ENCODE measurements around the gene AFF3. TPM values are rescaled to one million over a fixed set of nuclear protein-coding genes. Genes with fewer than 3 reads are reported as not detected.
"Not testable (repeated sequence)": the region's sequence is repeated elsewhere in the genome, so short reads cannot be mapped to it uniquely, and the experiment has no call there.

The AFF3 gene
- total RNA-seq, 1 experiment from 2014 or later, result 0.07 TPM

DNA sequence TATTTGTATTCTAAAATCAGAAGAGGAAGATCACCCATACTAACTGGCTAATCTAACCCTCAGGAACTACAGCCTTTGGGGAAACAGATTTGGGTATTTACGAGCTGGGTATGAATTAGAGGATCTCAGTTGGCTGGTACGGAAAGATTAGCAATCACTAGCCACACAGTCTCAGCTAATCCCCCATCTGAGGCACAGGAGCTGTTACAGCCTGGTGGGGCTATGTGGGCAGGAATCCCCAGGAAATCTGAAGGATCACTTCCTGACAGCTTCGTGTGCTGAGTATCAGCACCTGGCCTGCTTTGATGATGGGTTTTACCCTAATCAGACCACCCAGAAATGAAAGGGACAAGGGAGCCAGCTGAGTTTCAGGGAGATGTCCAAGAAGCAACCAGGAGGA lies 206.3 kb downstream of the AFF3 start:
- DNase-seq, result no peak
- H3K4me3 ChIP-seq (ENCODE audit: insufficient read depth, low read depth, low read length), result no peak overlapping the region
- H3K27me3 ChIP-seq (ENCODE audit: control insufficient read depth, insufficient read depth, low read length), result no peaks in the 10 kb centered on the region
- no peaks in the 10 kb centered on the region for H3K36me3 ChIP-seq (replicated peaks; ENCODE audit: control insufficient read depth, insufficient read depth, low read length)

GRCh38 chr2:99935662-99936061 lies 206.7 kb downstream of the AFF3 start:
- H3K4me3 ChIP-seq (ENCODE audit: insufficient read depth, low read depth, low read length), result no peak overlapping the region
- DNase-seq, result no peak
- no peaks in the 10 kb centered on the region for H3K27me3 ChIP-seq (ENCODE audit: control insufficient read depth, insufficient read depth, low read length)
- no peaks in the 10 kb centered on the region for H3K36me3 ChIP-seq (replicated peaks; ENCODE audit: control insufficient read depth, insufficient read depth, low read length)

GRCh38 chr2:99933894-99934650 lies 208.3 kb downstream of the AFF3 start:
- no peak for DNase-seq
- Histone ChIP-seq H3K27me3 (ENCODE audit: control insufficient read depth, insufficient read depth, low read length) (no peaks in the 10 kb centered on the region), H3K36me3 (replicated peaks; ENCODE audit: control insufficient read depth, insufficient read depth, low read length) (no peaks in the 10 kb centered on the region), H3K4me3 (ENCODE audit: insufficient read depth, low read depth, low read length) (no peak overlapping the region)

DNA sequence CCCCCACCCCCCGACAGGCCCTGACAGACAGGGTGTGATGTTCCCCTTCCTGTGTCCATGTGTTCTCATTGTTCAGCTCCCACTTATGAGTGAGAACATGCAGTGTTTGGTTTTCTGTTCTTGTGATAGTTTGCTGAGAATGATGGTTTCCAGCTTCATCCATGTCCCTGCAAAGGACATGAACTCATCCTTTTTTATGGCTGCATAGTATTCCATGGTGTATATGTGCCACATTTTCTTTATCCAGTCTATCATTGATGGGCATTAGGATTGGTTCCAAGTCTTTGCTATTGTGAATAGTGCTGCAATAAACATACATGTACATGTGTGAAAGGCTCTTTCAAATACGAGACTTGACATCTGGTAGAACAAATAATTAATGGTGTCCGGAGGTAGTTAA lies 208.9 kb downstream of the AFF3 start:
- H3K27me3 ChIP-seq (ENCODE audit: control insufficient read depth, insufficient read depth, low read length); H3K4me3 ChIP-seq (ENCODE audit: insufficient read depth, low read depth, low read length); H3K36me3 ChIP-seq (replicated peaks; ENCODE audit: control insufficient read depth, insufficient read depth, low read length); DNase-seq: not testable (repeated sequence)

- Histone ChIP-seq H3K27me3 (ENCODE audit: control insufficient read depth, insufficient read depth, low read length) (no peaks in the 10 kb centered on the region), H3K36me3 (replicated peaks; ENCODE audit: control insufficient read depth, insufficient read depth, low read length) (no peaks in the 10 kb centered on the region), H3K4me3 (ENCODE audit: insufficient read depth, low read depth, low read length) (no peak overlapping the region)
- DNase-seq, result no peak
Observed at GRCh38 chr2:99928470-99929053, 213.8 kb downstream of the AFF3 start.

- not testable (repeated sequence) for H3K36me3 ChIP-seq (replicated peaks; ENCODE audit: control insufficient read depth, insufficient read depth, low read length); DNase-seq; H3K27me3 ChIP-seq (ENCODE audit: control insufficient read depth, insufficient read depth, low read length); H3K4me3 ChIP-seq (ENCODE audit: insufficient read depth, low read depth, low read length)
Observed at GRCh38 chr2:99927690-99928207, 214.6 kb downstream of the AFF3 start.

GRCh38 chr2:99926986-99927385 lies 215.4 kb downstream of the AFF3 start:
- no peak overlapping the region for H3K4me3 ChIP-seq (ENCODE audit: insufficient read depth, low read depth, low read length)
- DNase-seq, result no peak
- H3K27me3 ChIP-seq (ENCODE audit: control insufficient read depth, insufficient read depth, low read length), result no peaks in the 10 kb centered on the region
- no peaks in the 10 kb centered on the region for H3K36me3 ChIP-seq (replicated peaks; ENCODE audit: control insufficient read depth, insufficient read depth, low read length)

GRCh38 chr2:99925960-99926359 lies 216.4 kb downstream of the AFF3 start:
- Histone ChIP-seq H3K4me3 (ENCODE audit: insufficient read depth, low read depth, low read length) (no peak overlapping the region), H3K27me3 (ENCODE audit: control insufficient read depth, insufficient read depth, low read length) (no peaks in the 10 kb centered on the region), H3K36me3 (replicated peaks; ENCODE audit: control insufficient read depth, insufficient read depth, low read length) (no peaks in the 10 kb centered on the region)
- no peak for DNase-seq

GRCh38 chr2:99922664-99923063 lies 219.7 kb downstream of the AFF3 start:
- no peak for DNase-seq
- Histone ChIP-seq H3K36me3 (replicated peaks; ENCODE audit: control insufficient read depth, insufficient read depth, low read length) (no peaks in the 10 kb centered on the region), H3K4me3 (ENCODE audit: insufficient read depth, low read depth, low read length) (no peak overlapping the region), H3K27me3 (ENCODE audit: control insufficient read depth, insufficient read depth, low read length) (no peaks in the 10 kb centered on the region)

- H3K36me3 ChIP-seq (replicated peaks; ENCODE audit: control insufficient read depth, insufficient read depth, low read length), result no peaks in the 10 kb centered on the region
- DNase-seq, result no peak
- H3K27me3 ChIP-seq (ENCODE audit: control insufficient read depth, insufficient read depth, low read length), result no peaks in the 10 kb centered on the region
- no peak overlapping the region for H3K4me3 ChIP-seq (ENCODE audit: insufficient read depth, low read depth, low read length)
Observed at GRCh38 chr2:99921903-99922302, 220.5 kb downstream of the AFF3 start.

DNA sequence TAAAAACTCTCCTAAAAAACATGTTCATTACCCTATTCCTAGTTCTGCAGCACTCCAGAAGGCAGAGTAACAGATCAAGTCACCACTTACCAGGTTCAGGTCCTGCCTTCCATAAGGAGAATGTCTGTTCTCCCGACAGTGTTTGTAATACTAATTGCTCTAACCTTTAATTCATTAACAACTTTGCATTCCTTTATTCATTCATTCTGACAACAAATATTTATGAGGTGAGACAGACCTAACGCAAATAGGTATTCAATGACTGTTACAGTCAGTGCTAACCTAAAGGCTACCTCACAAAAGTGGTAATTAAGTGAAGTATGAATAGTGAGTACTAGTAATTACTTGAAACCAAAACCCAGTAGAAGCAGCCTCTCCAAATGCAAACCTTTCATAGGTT lies 224.0 kb downstream of the AFF3 start:
- H3K4me3 ChIP-seq (ENCODE audit: insufficient read depth, low read depth, low read length), result no peak overlapping the region
- H3K36me3 ChIP-seq (replicated peaks; ENCODE audit: control insufficient read depth, insufficient read depth, low read length), result no peaks in the 10 kb centered on the region
- no peaks in the 10 kb centered on the region for H3K27me3 ChIP-seq (ENCODE audit: control insufficient read depth, insufficient read depth, low read length)
- no peak for DNase-seq

DNA sequence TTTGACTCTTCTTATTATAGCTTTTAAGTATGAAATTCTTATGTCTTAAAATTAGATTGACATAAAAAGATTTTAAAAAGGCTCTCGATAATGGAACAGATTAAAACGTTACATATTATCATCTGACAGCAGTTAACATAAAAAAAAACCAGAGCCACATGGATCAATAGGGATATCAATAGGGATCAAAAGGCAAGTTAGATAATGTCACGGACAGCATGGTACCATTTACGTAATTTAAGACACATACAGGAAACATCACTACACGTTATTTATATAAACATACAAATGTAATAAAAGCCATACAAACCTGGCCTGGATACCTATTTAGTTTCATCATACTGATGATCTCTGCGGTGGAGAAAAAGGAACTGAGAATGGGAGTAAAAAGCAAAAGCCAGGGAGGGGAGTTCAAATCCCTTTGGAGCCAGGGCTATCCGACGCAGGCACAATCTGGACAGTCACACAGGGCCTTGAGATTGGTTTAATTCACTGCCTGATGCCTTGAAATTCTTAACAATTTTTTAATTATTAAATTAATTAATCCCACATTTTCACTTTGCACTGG lies 227.2 kb downstream of the AFF3 start:
- no peaks in the 10 kb centered on the region for H3K36me3 ChIP-seq (replicated peaks; ENCODE audit: control insufficient read depth, insufficient read depth, low read length)
- H3K27me3 ChIP-seq (ENCODE audit: control insufficient read depth, insufficient read depth, low read length), result no peaks in the 10 kb centered on the region

DNA sequence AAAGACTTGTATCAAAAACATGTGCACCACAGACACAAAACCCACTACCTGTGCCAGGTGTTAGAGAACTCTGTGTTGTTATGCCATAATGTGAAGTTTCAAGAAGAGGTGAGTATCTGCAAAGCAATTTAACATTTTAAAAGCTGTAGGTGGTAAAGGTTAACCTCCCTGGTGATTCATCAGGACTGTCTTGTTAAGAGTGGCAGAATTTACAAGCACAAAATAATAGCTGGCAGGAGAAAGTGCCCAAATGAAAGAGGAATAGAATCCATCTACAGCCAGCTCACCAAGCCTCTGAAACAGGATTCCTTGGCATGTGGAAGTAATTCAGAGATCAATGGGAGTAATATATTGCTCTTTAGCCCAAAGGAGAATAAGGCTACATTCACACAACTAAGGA lies 230.7 kb downstream of the AFF3 start:
- no peak for DNase-seq
- no peaks in the 10 kb centered on the region for H3K36me3 ChIP-seq (replicated peaks; ENCODE audit: control insufficient read depth, insufficient read depth, low read length)
- H3K4me3 ChIP-seq (ENCODE audit: insufficient read depth, low read depth, low read length), result no peak overlapping the region
- H3K27me3 ChIP-seq (ENCODE audit: control insufficient read depth, insufficient read depth, low read length), result no peaks in the 10 kb centered on the region

More for the DNA sequence above, 227.2 kb downstream of the AFF3 start:
- no peak for DNase-seq
- H3K4me3 ChIP-seq (ENCODE audit: insufficient read depth, low read depth, low read length), result no peak overlapping the region

- no peak for DNase-seq
- no peaks in the 10 kb centered on the region for H3K27me3 ChIP-seq (ENCODE audit: control insufficient read depth, insufficient read depth, low read length)
Observed at GRCh38 chr2:99910902-99911301, 231.5 kb downstream of the AFF3 start.

DNA sequence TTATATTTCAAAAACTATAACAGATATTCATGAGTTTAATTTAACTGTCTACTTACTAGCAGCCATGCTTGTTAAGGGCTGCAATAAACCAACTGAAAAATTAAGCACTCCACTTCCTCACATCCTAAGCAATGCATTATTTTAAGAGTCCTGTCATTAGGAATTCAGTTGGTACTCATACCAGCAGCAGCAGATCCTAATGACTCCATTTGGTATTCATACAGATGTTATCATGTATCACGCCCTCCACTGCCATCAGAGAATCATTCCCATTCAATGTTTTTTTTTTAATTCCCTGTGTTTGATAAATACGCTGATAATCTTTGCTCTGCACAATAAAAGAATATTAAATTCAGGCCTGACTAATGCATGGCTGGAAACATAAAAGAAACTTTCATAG lies 236.8 kb downstream of the AFF3 start:
- no peak for DNase-seq
- no peaks in the 10 kb centered on the region for H3K36me3 ChIP-seq (replicated peaks; ENCODE audit: control insufficient read depth, insufficient read depth, low read length)
- H3K27me3 ChIP-seq (ENCODE audit: control insufficient read depth, insufficient read depth, low read length), result no peaks in the 10 kb centered on the region
- no peak overlapping the region for H3K4me3 ChIP-seq (ENCODE audit: insufficient read depth, low read depth, low read length)

More at GRCh38 chr2:99910902-99911301, 231.5 kb downstream of the AFF3 start:
- Histone ChIP-seq H3K36me3 (replicated peaks; ENCODE audit: control insufficient read depth, insufficient read depth, low read length) (no peaks in the 10 kb centered on the region), H3K4me3 (ENCODE audit: insufficient read depth, low read depth, low read length) (no peak overlapping the region)

Data from H7 (cell line).